OCI-LY7 (cell line): Measurements from ENCODE around the gene OLA1.

Experiments
- CTCF ChIP-seq: fragments of 200-600 bp; sonication (generic); conservative IDR thresholded peaks from 2 replicates; pipeline ENCODE4 v1.5.1; 2014; ENCODE audit warnings: mild to moderate bottlenecking, antibody characterized with exemption, low read length, moderate library complexity, mixed read lengths
- EZH2phosphoT487 ChIP-seq: fragments of 200-600 bp; sonication (generic); IDR thresholded peaks from 2 replicates; pipeline ENCODE4 v1.6.1; 2018; ENCODE audit warnings: low read depth, borderline replicate concordance, mild to moderate bottlenecking, mixed run types, antibody characterized with exemption, low read length, moderate library complexity, mixed read lengths

GRCh38 chr2:174121612-174122011 lies 126.7 kb downstream of the OLA1 start:
- TF ChIP-seq CTCF (no peak), EZH2phosphoT487 (no peak)
